Measurements from ENCODE around the gene TRIM24. TPM values are rescaled to one million over a fixed set of nuclear protein-coding genes. Genes with fewer than 3 reads are reported as not detected.

The TRIM24 gene
- polyA plus RNA-seq, 1 donor (not counting 4 experiments of a cell fraction or from before 2014, with no cell fraction given), result 7.9 TPM

GRCh38 chr7:138425026-138425425 lies 35.0 kb upstream of the TRIM24 start:
- Histone ChIP-seq H4K20me1 (ENCODE audit: control insufficient read depth, extremely low read depth, insufficient read depth, low read length) (no peaks in the 10 kb centered on the region), H3K9ac (ENCODE audit: control insufficient read depth, extremely low read depth, insufficient read depth, low read length) (no peak overlapping the region), H3K4me3 (ENCODE audit: control insufficient read depth in 2 of 3, extremely low read depth in 1 of 3, insufficient read depth in 2 of 3, low read depth in 1 of 3, low read length in 3 of 3) (no peak overlapping the region), H3K36me3 (ENCODE audit: control insufficient read depth in 2 of 2, extremely low read depth in 1 of 2, insufficient read depth in 2 of 2, low read length in 2 of 2) (no peaks in the 10 kb centered on the region), H3K4me1 (ENCODE audit: control insufficient read depth, extremely low read depth, insufficient read depth, low read length) (no peaks in the 10 kb centered on the region), H2AFZ (ENCODE audit: control insufficient read depth, low read length) (no peak overlapping the region), H3K27ac (ENCODE audit: control insufficient read depth, insufficient read depth, low read length) (no peak overlapping the region), H3K79me2 (ENCODE audit: control insufficient read depth, insufficient read depth, low read length) (no peaks in the 10 kb centered on the region), H3K9me1 (ENCODE audit: control insufficient read depth, extremely low read depth, insufficient read depth, low read length) (no peaks in the 10 kb centered on the region), H3K4me2 (ENCODE audit: control insufficient read depth, extremely low read depth, insufficient read depth, low read depth, low read length) (no peak overlapping the region), H3K27me3 (ENCODE audit: control insufficient read depth, extremely low read depth, insufficient read depth, low read length) (no peaks in the 10 kb centered on the region), H3K9me3 (ENCODE audit: control insufficient read depth, low read depth, low read length) (peaks cover 5% of the 10 kb centered on the region)
- TF ChIP-seq EZH2 (IDR thresholded peaks at IDR 0.05; ENCODE audit: low read length), result no peak
- TF ChIP-seq, protein P1, sequence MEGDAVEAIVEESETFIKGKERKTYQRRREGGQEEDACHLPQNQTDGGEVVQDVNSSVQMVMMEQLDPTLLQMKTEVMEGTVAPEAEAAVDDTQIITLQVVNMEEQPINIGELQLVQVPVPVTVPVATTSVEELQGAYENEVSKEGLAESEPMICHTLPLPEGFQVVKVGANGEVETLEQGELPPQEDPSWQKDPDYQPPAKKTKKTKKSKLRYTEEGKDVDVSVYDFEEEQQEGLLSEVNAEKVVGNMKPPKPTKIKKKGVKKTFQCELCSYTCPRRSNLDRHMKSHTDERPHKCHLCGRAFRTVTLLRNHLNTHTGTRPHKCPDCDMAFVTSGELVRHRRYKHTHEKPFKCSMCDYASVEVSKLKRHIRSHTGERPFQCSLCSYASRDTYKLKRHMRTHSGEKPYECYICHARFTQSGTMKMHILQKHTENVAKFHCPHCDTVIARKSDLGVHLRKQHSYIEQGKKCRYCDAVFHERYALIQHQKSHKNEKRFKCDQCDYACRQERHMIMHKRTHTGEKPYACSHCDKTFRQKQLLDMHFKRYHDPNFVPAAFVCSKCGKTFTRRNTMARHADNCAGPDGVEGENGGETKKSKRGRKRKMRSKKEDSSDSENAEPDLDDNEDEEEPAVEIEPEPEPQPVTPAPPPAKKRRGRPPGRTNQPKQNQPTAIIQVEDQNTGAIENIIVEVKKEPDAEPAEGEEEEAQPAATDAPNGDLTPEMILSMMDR (optimal IDR thresholded peaks at IDR 0.05 in 1 of 3, IDR thresholded peaks at IDR 0.05 in 1 of 3, conservative IDR thresholded peaks at IDR 0.05 in 1 of 3; ENCODE audit: extremely low read depth in 1 of 3, insufficient read depth in 2 of 3, low read length in 3 of 3), result no peak
- no peak for FAIRE-seq
- dilution Hi-C loops (cut with MboI; ENCODE audit: extremely low pct_ligation_motif_present, low sequenced_read_pairs), result no loop called here
- DNase-seq (ENCODE audit: low read depth, low spot score), result no peak

DNA sequence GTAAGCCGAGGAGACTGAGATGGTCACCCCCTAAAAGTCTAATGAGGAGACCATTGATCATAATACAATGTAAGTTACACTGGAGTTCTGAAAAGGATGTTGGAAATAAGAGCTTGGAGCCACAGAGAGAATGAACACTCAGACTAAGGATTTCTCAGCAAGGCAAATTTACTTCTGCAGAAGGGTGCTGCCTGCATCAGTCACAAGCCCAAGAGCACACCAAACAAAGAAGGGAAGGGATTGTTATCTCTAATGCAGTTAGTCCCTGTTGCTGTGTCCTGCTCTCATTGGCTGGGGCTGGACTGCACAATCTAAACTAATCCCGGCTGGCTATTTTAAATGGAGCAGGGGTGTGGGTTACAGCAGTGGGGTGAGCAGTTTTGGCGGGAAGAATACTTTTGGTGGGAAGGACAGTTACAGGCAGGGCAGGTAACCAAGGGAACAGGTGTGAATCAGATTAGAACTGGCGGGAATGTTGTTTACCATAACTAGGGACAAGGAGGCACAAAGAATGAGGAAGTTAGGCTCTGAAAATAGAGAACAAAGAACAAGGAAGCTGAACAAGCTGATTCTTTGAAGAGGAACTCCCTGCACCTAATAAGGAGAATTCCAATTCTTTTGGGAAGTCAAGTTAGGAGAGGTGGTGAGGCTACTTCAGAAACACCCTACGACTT lies 30.3 kb upstream of the TRIM24 start:
- no peaks in the 10 kb centered on the region for H3K79me2 ChIP-seq (ENCODE audit: control insufficient read depth, insufficient read depth, low read length)
- dilution Hi-C loops (cut with MboI; ENCODE audit: extremely low pct_ligation_motif_present, low sequenced_read_pairs), result no loop called here
- no peaks in the 10 kb centered on the region for H3K27me3 ChIP-seq (ENCODE audit: control insufficient read depth, extremely low read depth, insufficient read depth, low read length)
- no peak overlapping the region for H3K4me3 ChIP-seq (ENCODE audit: control insufficient read depth in 2 of 3, extremely low read depth in 1 of 3, insufficient read depth in 2 of 3, low read depth in 1 of 3, low read length in 3 of 3)
- H3K36me3 ChIP-seq (ENCODE audit: control insufficient read depth in 2 of 2, extremely low read depth in 1 of 2, insufficient read depth in 2 of 2, low read length in 2 of 2), result no peaks in the 10 kb centered on the region
- no peak overlapping the region for H3K9ac ChIP-seq (ENCODE audit: control insufficient read depth, extremely low read depth, insufficient read depth, low read length)
- no peak overlapping the region for H3K4me2 ChIP-seq (ENCODE audit: control insufficient read depth, extremely low read depth, insufficient read depth, low read depth, low read length)
- H4K20me1 ChIP-seq (ENCODE audit: control insufficient read depth, extremely low read depth, insufficient read depth, low read length), result no peaks in the 10 kb centered on the region
- no peaks in the 10 kb centered on the region for H3K9me1 ChIP-seq (ENCODE audit: control insufficient read depth, extremely low read depth, insufficient read depth, low read length)
- FAIRE-seq (no peak), DNase-seq (ENCODE audit: low read depth, low spot score) (no peak)
- H3K4me1 ChIP-seq (ENCODE audit: control insufficient read depth, extremely low read depth, insufficient read depth, low read length), result no peaks in the 10 kb centered on the region
- TF ChIP-seq EZH2 (IDR thresholded peaks at IDR 0.05; ENCODE audit: low read length), result no peak
- TF ChIP-seq, protein P1 (optimal IDR thresholded peaks at IDR 0.05 in 1 of 3, IDR thresholded peaks at IDR 0.05 in 1 of 3, conservative IDR thresholded peaks at IDR 0.05 in 1 of 3; ENCODE audit: extremely low read depth in 1 of 3, insufficient read depth in 2 of 3, low read length in 3 of 3), result no peak
- H3K27ac ChIP-seq (ENCODE audit: control insufficient read depth, insufficient read depth, low read length), result no peak overlapping the region
- peaks cover 8% of the 10 kb centered on the region for H3K9me3 ChIP-seq (ENCODE audit: control insufficient read depth, low read depth, low read length)
- H2AFZ ChIP-seq (ENCODE audit: control insufficient read depth, low read length), result no peak overlapping the region
